ENCODE measurements around the gene PIGN. TPM values are rescaled to one million over a fixed set of nuclear protein-coding genes. Genes with fewer than 3 reads are reported as not detected.
A peak's percentile ranks its signal among the peaks of the same experiment; 100 is the strongest.

PIGN gene
- total RNA-seq, 2 donors from 2014 or later = 38.2 to 48.8 TPM

GRCh38 chr18:62028715-62029114 is 158.1 kb downstream of the PIGN start:
- Histone ChIP-seq H3K4me3 (ENCODE audit: low read length) (no peak overlapping the region), H3K9me3 (ENCODE audit: control insufficient read depth, low read length) (no peaks in the 10 kb centered on the region), H3K27me3 (ENCODE audit: control insufficient read depth, insufficient read depth, low read length, poor library complexity, severe bottlenecking) (no peaks in the 10 kb centered on the region), H3K9ac (ENCODE audit: extremely low read depth, low read length, poor library complexity, severe bottlenecking) (no peak overlapping the region), H3K4me1 (ENCODE audit: control insufficient read depth, insufficient read depth, low read length) (peaks cover 4% of the 10 kb centered on the region), H3K36me3 (ENCODE audit: control insufficient read depth, insufficient read depth, low read length) (no peaks in the 10 kb centered on the region), H3K27ac (ENCODE audit: low read depth, low read length) (no peak overlapping the region)
- no peak for TF ChIP-seq CTCF (conservative IDR thresholded peaks at IDR 0.05)
- 91 to 100% methylated on average over 1 to 2 of the region's 2 CpGs for WGBS, 2 experiments (ENCODE audit: insufficient coverage in 1 of 2, insufficient read length in 1 of 2)
- Mint-ChIP-seq H3K9me3 (peaks cover 6% of the 10 kb centered on the region), H3K27me3 (ENCODE audit: insufficient read depth) (no peaks in the 10 kb centered on the region), H3K36me3 (ENCODE audit: low read depth) (no peaks in the 10 kb centered on the region), H3K4me3 (no peak overlapping the region), H3K4me1 (peaks cover 18% of the 10 kb centered on the region), H3K27ac (no peak overlapping the region)
- DNase-seq = no peak

GRCh38 chr18:62027914-62028520 is 158.8 kb downstream of the PIGN start:
- H3K4me3 Mint-ChIP-seq = no peak overlapping the region
- Histone ChIP-seq H3K4me1 (ENCODE audit: control insufficient read depth, insufficient read depth, low read length) (peaks cover 4% of the 10 kb centered on the region), H3K27ac (ENCODE audit: low read depth, low read length) (no peak overlapping the region), H3K36me3 (ENCODE audit: control insufficient read depth, insufficient read depth, low read length) (no peaks in the 10 kb centered on the region), H3K27me3 (ENCODE audit: control insufficient read depth, insufficient read depth, low read length, poor library complexity, severe bottlenecking) (no peaks in the 10 kb centered on the region), H3K9ac (ENCODE audit: extremely low read depth, low read length, poor library complexity, severe bottlenecking) (no peak overlapping the region), H3K4me3 (ENCODE audit: low read length) (no peak overlapping the region), H3K9me3 (ENCODE audit: control insufficient read depth, low read length) (no peaks in the 10 kb centered on the region)
- H3K27ac Mint-ChIP-seq = no peak overlapping the region
- peak; percentile 84 for DNase-seq
- peaks cover 18% of the 10 kb centered on the region for H3K4me1 Mint-ChIP-seq
- no peaks in the 10 kb centered on the region for H3K36me3 Mint-ChIP-seq (ENCODE audit: low read depth)
- 54 to 90% methylated on average over 1 to 6 of the region's 6 CpGs for WGBS, 2 experiments (ENCODE audit: insufficient coverage in 1 of 2, insufficient read length in 1 of 2)
- H3K27me3 Mint-ChIP-seq (ENCODE audit: insufficient read depth) = no peaks in the 10 kb centered on the region
- no peak for TF ChIP-seq CTCF (conservative IDR thresholded peaks at IDR 0.05)
- H3K9me3 Mint-ChIP-seq = peaks cover 6% of the 10 kb centered on the region

- H3K36me3 Mint-ChIP-seq (ENCODE audit: low read depth) = no peaks in the 10 kb centered on the region
- no peak overlapping the region for H3K4me3 ChIP-seq (ENCODE audit: low read length)
- no peaks in the 10 kb centered on the region for H3K27me3 ChIP-seq (ENCODE audit: control insufficient read depth, insufficient read depth, low read length, poor library complexity, severe bottlenecking)
- TF ChIP-seq CTCF (conservative IDR thresholded peaks at IDR 0.05) = no peak
- 83% methylated on average over 6 of the region's 6 CpGs; no CpG with 5 or more reads in 1 of the 2 experiments for WGBS, 2 experiments (ENCODE audit: insufficient coverage in 1 of 2, insufficient read length in 1 of 2)
- H3K9ac ChIP-seq (ENCODE audit: extremely low read depth, low read length, poor library complexity, severe bottlenecking) = no peak overlapping the region
- H3K36me3 ChIP-seq (ENCODE audit: control insufficient read depth, insufficient read depth, low read length) = no peaks in the 10 kb centered on the region
- H3K27ac ChIP-seq (ENCODE audit: low read depth, low read length) = no peak overlapping the region
- DNase-seq = peak; percentile 83
- H3K4me1 Mint-ChIP-seq = peaks cover 18% of the 10 kb centered on the region
- H3K4me1 ChIP-seq (ENCODE audit: control insufficient read depth, insufficient read depth, low read length) = peaks cover 4% of the 10 kb centered on the region
- H3K27ac Mint-ChIP-seq = peak overlapping the region; percentile 59
- peaks cover 4% of the 10 kb centered on the region for H3K9me3 Mint-ChIP-seq
- no peak overlapping the region for H3K4me3 Mint-ChIP-seq
- H3K9me3 ChIP-seq (ENCODE audit: control insufficient read depth, low read length) = no peaks in the 10 kb centered on the region
- H3K27me3 Mint-ChIP-seq (ENCODE audit: insufficient read depth) = no peaks in the 10 kb centered on the region
These were observed 160.3 kb downstream of the PIGN start for GRCh38 chr18:62026586-62026985.

Data from endodermal cell (in vitro differentiated cells).